Measurements from ENCODE around the gene NPY.
"Not testable (repeated sequence)": the region's sequence is repeated elsewhere in the genome, so short reads cannot be mapped to it uniquely, and the experiment has no call there.

NPY gene

GRCh38 chr7:24283897-24284698 lies at the start of gene NPY:
Gene NPY (plus strand): TSS chr7:24284190. CDS start chr7:24285241, 1,051 bp downstream.
- no peak for DNase-seq

GRCh38 chr7:24239260-24239659 lies 44.7 kb upstream of the NPY start:
- DNase-seq = no peak

GRCh38 chr7:24241206-24241605 lies 42.8 kb upstream of the NPY start:
- no peak for DNase-seq

- DNase-seq = no peak
Measured at GRCh38 chr7:24244554-24244953, 39.4 kb upstream of the NPY start.

GRCh38 chr7:24245362-24245761 lies 38.6 kb upstream of the NPY start:
- no peak for DNase-seq

- DNase-seq = no peak
Measured at GRCh38 chr7:24249266-24249665, 34.7 kb upstream of the NPY start.

GRCh38 chr7:24251568-24251967 lies 32.4 kb upstream of the NPY start:
- DNase-seq = no peak

GRCh38 chr7:24255139-24255538 lies 28.9 kb upstream of the NPY start:
- DNase-seq = no peak

GRCh38 chr7:24258324-24258723 lies 25.7 kb upstream of the NPY start:
- not testable (repeated sequence) for DNase-seq

GRCh38 chr7:24271938-24272337 lies 12.1 kb upstream of the NPY start:
- no peak for DNase-seq

- DNase-seq = no peak
Measured at GRCh38 chr7:24279512-24279911, 4.5 kb upstream of the NPY start.

- no peak for DNase-seq
Measured at GRCh38 chr7:24283554-24283896, 465 bp upstream of the NPY start.

- DNase-seq = no peak
Measured at GRCh38 chr7:24284699-24285506, 913 bp downstream of the NPY start.

GRCh38 chr7:24290004-24290641 lies 6.1 kb downstream of the NPY start:
- no peak for DNase-seq

GRCh38 chr7:24291271-24291670 lies 7.3 kb downstream of the NPY start:
- no peak for DNase-seq

- DNase-seq = no peak
Measured at GRCh38 chr7:24297362-24297761, 13.4 kb downstream of the NPY start.

- DNase-seq = no peak
Measured at GRCh38 chr7:24298696-24299095, 14.7 kb downstream of the NPY start.

- DNase-seq = no peak
Measured at GRCh38 chr7:24299192-24299591, 15.2 kb downstream of the NPY start.

- DNase-seq = no peak
Measured at GRCh38 chr7:24301703-24302102, 17.7 kb downstream of the NPY start.

GRCh38 chr7:24304494-24305095 lies 20.6 kb downstream of the NPY start:
- no peak for DNase-seq

GRCh38 chr7:24307326-24307725 lies 23.3 kb downstream of the NPY start:
- DNase-seq = no peak

- no peak for DNase-seq
Measured at GRCh38 chr7:24312588-24312987, 28.6 kb downstream of the NPY start.

GRCh38 chr7:24313777-24314176 lies 29.8 kb downstream of the NPY start:
- no peak for DNase-seq
